Stimulated activated CD4-positive, alpha-beta T cell treated with anti-CD3 and anti-CD28 coated beads, Interleukin-4, amount 100 ng/mL, for 4 hours (primary cell): ENCODE results near the gene MOV10.

Experiments used
- DNase-seq, 2 experiments: peaks; one replicate each; pipeline ENCODE4 v3.0.0-alpha.2; 2020

Gene MOV10

GRCh38 chr1:112700290-112701226, 26.1 kb downstream of the MOV10 start:
- peak; percentile 62 to 72 for DNase-seq

- DNase-seq, result no peak
Measured at GRCh38 chr1:112701227-112702066, 27.0 kb downstream of the MOV10 start.

- no peak for DNase-seq
Measured at GRCh38 chr1:112702067-112702395, 27.6 kb downstream of the MOV10 start.

GRCh38 chr1:112702420-112703261, 28.2 kb downstream of the MOV10 start:
- no peak for DNase-seq

- DNase-seq, result no peak
Measured at GRCh38 chr1:112703706-112704105, 29.2 kb downstream of the MOV10 start.

- DNase-seq, result no peak
Measured at GRCh38 chr1:112704391-112704933, 30.0 kb downstream of the MOV10 start.

- DNase-seq, result peak in 1 of 2 experiments; percentile 31
Measured at GRCh38 chr1:112704934-112705627, 30.6 kb downstream of the MOV10 start.

GRCh38 chr1:112706505-112707220, 32.2 kb downstream of the MOV10 start, which contains the start of gene RHOC:
Gene RHOC, minus strand, starts transcription at chr1:112707127. Its CDS starts 3,328 bp downstream, at chr1:112703799.
- DNase-seq, result no peak

- peak; percentile 56 to 66 for DNase-seq
Measured at GRCh38 chr1:112707221-112708001, 33.0 kb downstream of the MOV10 start.

GRCh38 chr1:112708002-112708448, 33.6 kb downstream of the MOV10 start:
- no peak for DNase-seq

- no peak for DNase-seq
Measured at GRCh38 chr1:112708489-112708888, 34.0 kb downstream of the MOV10 start.

- no peak for DNase-seq
Measured at GRCh38 chr1:112710159-112710558, 35.7 kb downstream of the MOV10 start.

GRCh38 chr1:112710586-112710985, 36.1 kb downstream of the MOV10 start:
- DNase-seq, result no peak

GRCh38 chr1:112711041-112711440, 36.6 kb downstream of the MOV10 start:
- DNase-seq, result no peak

GRCh38 chr1:112711670-112712069, 37.2 kb downstream of the MOV10 start:
- no peak for DNase-seq

- no peak for DNase-seq
Measured at GRCh38 chr1:112712191-112712590, 37.7 kb downstream of the MOV10 start.

- no peak for DNase-seq
Measured at GRCh38 chr1:112712701-112713128, 38.3 kb downstream of the MOV10 start.

- DNase-seq, result no peak
Measured at GRCh38 chr1:112713466-112714312, 39.2 kb downstream of the MOV10 start.
